OCI-LY7 (cell line): Measurements from ENCODE around the gene ZNF516. TPM values are rescaled to one million over a fixed set of nuclear protein-coding genes. Genes with fewer than 3 reads are reported as not detected.

Experiments used
- BruUV-seq: library from RNA; stranded (reverse); fragments of 400-500 nt; replicated peaks from 2 replicates; lab custom pipeline; 2021; lab: Mats Ljungman, UMichigan
- CTCF ChIA-PET: fragments of 300-600 bp; sonication (Branson Sonifier 250); formaldehyde crosslinking; loops from one replicate; lab custom pipeline; 2022; ENCODE audit warnings: antibody characterized with exemption; ENCODE audit not compliant: unreplicated experiment; lab: Charles Lee
- POLR2A ChIA-PET: fragments of 300-600 bp; sonication (Branson Sonifier 250); formaldehyde crosslinking; loops from one replicate; lab custom pipeline; 2022; ENCODE audit warnings: antibody characterized with exemption; lab: Charles Lee
- DNase-seq: peaks from one replicate; pipeline ENCODE4 v3.0.0-alpha.2; 2015; ENCODE audit warnings: low spot score
- H2AFZ ChIP-seq: fragments of 200-600 bp; sonication (generic), shearing (Covaris generic); 2 replicates; pipeline ENCODE4 v1.6.1; 2014; ENCODE audit warnings: mild to moderate bottlenecking, antibody characterized with exemption, low read length, moderate library complexity
- H3K27ac ChIP-seq: fragments of 200-600 bp; sonication (generic); 2 replicates; pipeline ENCODE4 v1.5.1; 2014; ENCODE audit warnings: mixed run types, low read depth, mild to moderate bottlenecking, moderate library complexity, low read length, inconsistent platforms; ENCODE audit not compliant: poor library complexity, severe bottlenecking
- H3K36me3 ChIP-seq: fragments of 200-600 bp; sonication (generic); 2 replicates; pipeline ENCODE4 v1.6.1; 2014; ENCODE audit warnings: mild to moderate bottlenecking, antibody characterized with exemption, low read length, moderate library complexity, mixed read lengths; ENCODE audit not compliant: insufficient read depth
- H3K4me1 ChIP-seq: fragments of 200-600 bp; sonication (generic); 2 replicates; pipeline ENCODE4 v1.5.1; 2014; ENCODE audit warnings: mild to moderate bottlenecking, low read length; ENCODE audit not compliant: insufficient read depth, poor library complexity, severe bottlenecking
- H3K4me2 ChIP-seq: fragments of 200-600 bp; sonication (generic); 2 replicates; pipeline ENCODE4 v1.6.1; 2014; ENCODE audit warnings: mild to moderate bottlenecking, low read length
- H3K4me3 ChIP-seq: fragments of 200-600 bp; sonication (generic); 2 replicates; pipeline ENCODE4 v1.5.1; 2014; ENCODE audit warnings: mild to moderate bottlenecking, low read depth, low read length; ENCODE audit not compliant: poor library complexity, severe bottlenecking
- H3K79me2 ChIP-seq: fragments of 200-600 bp; sonication (generic); 2 replicates; pipeline ENCODE4 v1.6.1; 2016; ENCODE audit warnings: low read depth, mild to moderate bottlenecking, low read length, moderate library complexity, mixed read lengths; ENCODE audit not compliant: insufficient read depth
- H3K9me2 ChIP-seq: fragments of 200-600 bp; sonication (generic); 2 replicates; pipeline ENCODE4 v1.6.1; 2016; ENCODE audit warnings: mild to moderate bottlenecking, low read length, mixed read lengths; ENCODE audit not compliant: insufficient read depth
- H3K9me3 ChIP-seq: fragments of 200-600 bp; sonication (generic); 2 replicates; pipeline ENCODE4 v1.6.1; 2014; ENCODE audit warnings: mild to moderate bottlenecking, mixed run types, low read length, mixed read lengths
- H4K20me1 ChIP-seq: fragments of 200-600 bp; sonication (generic); 2 replicates; pipeline ENCODE4 v1.6.1; 2014; ENCODE audit warnings: mild to moderate bottlenecking, antibody characterized with exemption, low read length, moderate library complexity, mixed read lengths; ENCODE audit not compliant: insufficient read depth
- EZH2phosphoT487 ChIP-seq: fragments of 200-600 bp; sonication (generic); IDR thresholded peaks from 2 replicates; pipeline ENCODE4 v1.6.1; 2018; ENCODE audit warnings: low read depth, borderline replicate concordance, mild to moderate bottlenecking, mixed run types, antibody characterized with exemption, low read length, moderate library complexity, mixed read lengths
- intact Hi-C: fragments of 100-400 bp; cut with micrococcal nuclease; formaldehyde crosslinking; loops from one replicate; pipeline ENCODE4 v1.10.0; 2022; ENCODE audit not compliant: unreplicated experiment
- total RNA-seq, 2 experiments: library from RNA; depleted of rRNA in 1 of 2; stranded (reverse); fragments of >200 nt in 1 of 2; shearing (Covaris generic) in 1 of 2; gene quantifications; 2 replicates each; pipeline ENCODE4 v1.2.3, GENCODE V29; 2014 to 2022
- TF ChIP-seq, protein P1 (sequence below): fragments of 200-600 bp; sonication (generic); conservative IDR thresholded peaks from 2 replicates; pipeline ENCODE4 v1.5.1; 2014; ENCODE audit warnings: mild to moderate bottlenecking, antibody characterized with exemption, low read length, moderate library complexity, mixed read lengths

Gene ZNF516
- total RNA-seq, 2 experiments from 2014 or later: 16.2 to 32.3 TPM

DNA sequence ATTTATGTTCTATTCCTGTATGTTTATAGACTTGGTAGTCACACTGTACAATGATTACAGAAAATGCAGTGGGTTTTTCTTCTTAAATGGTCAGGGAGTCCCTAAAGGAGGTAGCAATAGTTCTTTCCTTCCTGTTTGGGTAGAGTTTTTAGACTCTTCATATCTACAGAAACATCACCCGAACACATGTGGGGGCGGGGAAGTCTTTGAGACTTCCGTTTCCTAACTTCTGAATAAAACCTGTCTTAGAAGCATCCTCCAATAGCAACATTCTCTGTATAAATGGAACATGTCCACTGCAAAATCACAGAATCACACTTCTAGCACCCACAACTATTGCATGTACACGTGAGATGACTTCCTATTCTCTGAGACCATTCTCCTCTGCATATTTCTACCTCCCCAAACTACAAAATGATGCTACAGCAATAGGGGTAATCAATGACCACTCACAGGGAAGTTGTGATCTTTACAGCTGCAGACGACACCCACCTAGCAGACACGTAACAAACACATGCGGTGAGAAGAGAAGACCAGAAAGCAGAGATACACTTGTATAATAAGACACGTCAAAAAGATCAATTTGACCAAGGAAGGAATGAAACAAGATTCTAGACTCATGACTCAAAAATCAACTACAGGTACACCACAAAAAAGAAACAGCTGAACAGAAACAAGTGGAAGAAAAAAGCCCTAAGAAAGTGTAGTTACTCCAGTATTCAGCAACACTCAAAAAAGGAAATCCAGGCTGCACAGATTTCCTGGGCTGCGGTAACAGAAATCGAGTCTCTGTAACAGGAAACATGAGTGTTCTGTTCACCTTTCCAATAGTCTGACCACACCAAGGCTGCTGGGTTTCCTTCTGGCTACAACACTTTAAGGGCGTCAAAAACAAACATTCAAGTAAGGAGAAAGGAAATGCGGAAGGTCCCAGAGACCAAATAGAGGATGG is 120.4 kb downstream of the ZNF516 start:
- H3K79me2 ChIP-seq: no peaks in the 10 kb centered on the region
- TF ChIP-seq, protein P1, sequence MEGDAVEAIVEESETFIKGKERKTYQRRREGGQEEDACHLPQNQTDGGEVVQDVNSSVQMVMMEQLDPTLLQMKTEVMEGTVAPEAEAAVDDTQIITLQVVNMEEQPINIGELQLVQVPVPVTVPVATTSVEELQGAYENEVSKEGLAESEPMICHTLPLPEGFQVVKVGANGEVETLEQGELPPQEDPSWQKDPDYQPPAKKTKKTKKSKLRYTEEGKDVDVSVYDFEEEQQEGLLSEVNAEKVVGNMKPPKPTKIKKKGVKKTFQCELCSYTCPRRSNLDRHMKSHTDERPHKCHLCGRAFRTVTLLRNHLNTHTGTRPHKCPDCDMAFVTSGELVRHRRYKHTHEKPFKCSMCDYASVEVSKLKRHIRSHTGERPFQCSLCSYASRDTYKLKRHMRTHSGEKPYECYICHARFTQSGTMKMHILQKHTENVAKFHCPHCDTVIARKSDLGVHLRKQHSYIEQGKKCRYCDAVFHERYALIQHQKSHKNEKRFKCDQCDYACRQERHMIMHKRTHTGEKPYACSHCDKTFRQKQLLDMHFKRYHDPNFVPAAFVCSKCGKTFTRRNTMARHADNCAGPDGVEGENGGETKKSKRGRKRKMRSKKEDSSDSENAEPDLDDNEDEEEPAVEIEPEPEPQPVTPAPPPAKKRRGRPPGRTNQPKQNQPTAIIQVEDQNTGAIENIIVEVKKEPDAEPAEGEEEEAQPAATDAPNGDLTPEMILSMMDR: no peak
- no peak for TF ChIP-seq EZH2phosphoT487
- H3K4me2 ChIP-seq: no peak overlapping the region
- no peak overlapping the region for H3K4me3 ChIP-seq
- H3K9me3 ChIP-seq: no peaks in the 10 kb centered on the region
- no peak for DNase-seq
- intact Hi-C loops: no loop called here
- CTCF ChIA-PET: no interaction called here
- no peaks in the 10 kb centered on the region for H3K4me1 ChIP-seq
- POLR2A ChIA-PET: no interaction called here
- no peak overlapping the region for H3K27ac ChIP-seq
- no peaks in the 10 kb centered on the region for H3K9me2 ChIP-seq
- BruUV-seq: TSS peak; percentile 11
- H4K20me1 ChIP-seq: no peaks in the 10 kb centered on the region
- H3K36me3 ChIP-seq: peaks cover 12% of the 10 kb centered on the region
- H2AFZ ChIP-seq: no peak overlapping the region

DNA sequence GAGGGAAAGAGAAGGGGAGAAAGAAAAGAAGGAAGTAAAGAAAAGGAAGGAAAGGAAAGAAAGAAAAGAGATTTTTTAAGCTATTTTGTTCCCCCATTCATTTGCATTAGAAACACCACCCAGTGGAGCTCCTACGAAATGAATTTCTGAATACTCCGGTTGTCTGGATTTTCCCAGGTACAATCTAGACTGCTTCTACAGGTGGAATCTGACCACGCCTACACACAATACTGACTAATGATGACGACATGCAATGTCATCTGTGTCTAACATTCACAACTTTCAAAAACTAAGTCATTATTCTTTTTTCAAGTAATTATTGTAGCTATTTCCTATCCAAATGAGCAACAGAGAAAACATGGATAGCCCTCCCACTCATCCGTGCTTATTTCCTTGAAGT is 121.7 kb downstream of the ZNF516 start:
- DNase-seq: no peak
- Histone ChIP-seq H3K4me2 (no peak overlapping the region), H3K27ac (no peak overlapping the region), H2AFZ (no peak overlapping the region), H3K36me3 (peaks cover 12% of the 10 kb centered on the region), H3K79me2 (no peaks in the 10 kb centered on the region), H4K20me1 (no peaks in the 10 kb centered on the region), H3K9me2 (no peaks in the 10 kb centered on the region), H3K4me3 (no peak overlapping the region), H3K4me1 (no peaks in the 10 kb centered on the region), H3K9me3 (no peaks in the 10 kb centered on the region)
- TF ChIP-seq, protein P1: no peak
- no peak for TF ChIP-seq EZH2phosphoT487
- ChIA-PET CTCF (no interaction called here), POLR2A (no interaction called here)
- no TSS peak for BruUV-seq
- intact Hi-C loops: no loop called here
